Measurements from ENCODE around the gene COTL1.
"Not testable (repeated sequence)": the region's sequence is repeated elsewhere in the genome, so short reads cannot be mapped to it uniquely, and the experiment has no call there.

COTL1 gene

GRCh38 chr16:84641643-84642358, 23.9 kb upstream of the COTL1 start:
- DNase-seq = no peak

GRCh38 chr16:84640145-84640544, 22.3 kb upstream of the COTL1 start:
- no peak for DNase-seq

- no peak for DNase-seq
These were observed 20.4 kb upstream of the COTL1 start for GRCh38 chr16:84638231-84638806.

GRCh38 chr16:84637709-84638108, 19.8 kb upstream of the COTL1 start:
- DNase-seq = no peak

GRCh38 chr16:84635702-84636101, 17.8 kb upstream of the COTL1 start:
- no peak for DNase-seq

- no peak for DNase-seq
These were observed 15.7 kb upstream of the COTL1 start for GRCh38 chr16:84633622-84634021.

GRCh38 chr16:84632862-84633261, 15.0 kb upstream of the COTL1 start:
- DNase-seq = not testable (repeated sequence)

- DNase-seq = no peak
These were observed 14.0 kb upstream of the COTL1 start for GRCh38 chr16:84631886-84632285.

GRCh38 chr16:84631153-84631466, 13.2 kb upstream of the COTL1 start:
- DNase-seq = no peak

- no peak for DNase-seq
These were observed 12.7 kb upstream of the COTL1 start for GRCh38 chr16:84630446-84631152.

- DNase-seq = no peak
These were observed 12.1 kb upstream of the COTL1 start for GRCh38 chr16:84630009-84630408.

GRCh38 chr16:84629580-84629979, 11.7 kb upstream of the COTL1 start:
- DNase-seq = no peak

GRCh38 chr16:84628226-84628731, 10.4 kb upstream of the COTL1 start:
- DNase-seq = no peak

GRCh38 chr16:84625556-84625955, 7.7 kb upstream of the COTL1 start:
- DNase-seq = no peak

- not testable (repeated sequence) for DNase-seq
These were observed 3.0 kb upstream of the COTL1 start for GRCh38 chr16:84620913-84621312.

- DNase-seq = peak; percentile 85
These were observed 943 bp upstream of the COTL1 start for GRCh38 chr16:84618581-84619460.

GRCh38 chr16:84617041-84617790, 662 bp downstream of the COTL1 start:
- peak; percentile 72 for DNase-seq

- peak; percentile 72 for DNase-seq
These were observed 1.4 kb downstream of the COTL1 start for GRCh38 chr16:84616515-84616914.

- no peak for DNase-seq
These were observed 2.7 kb downstream of the COTL1 start for GRCh38 chr16:84614968-84615813.

GRCh38 chr16:84614623-84614967, 3.3 kb downstream of the COTL1 start:
- DNase-seq = no peak

- no peak for DNase-seq
These were observed 3.8 kb downstream of the COTL1 start for GRCh38 chr16:84614073-84614459.
